ENCODE data around the gene ARID3A.

ARID3A gene

DNA sequence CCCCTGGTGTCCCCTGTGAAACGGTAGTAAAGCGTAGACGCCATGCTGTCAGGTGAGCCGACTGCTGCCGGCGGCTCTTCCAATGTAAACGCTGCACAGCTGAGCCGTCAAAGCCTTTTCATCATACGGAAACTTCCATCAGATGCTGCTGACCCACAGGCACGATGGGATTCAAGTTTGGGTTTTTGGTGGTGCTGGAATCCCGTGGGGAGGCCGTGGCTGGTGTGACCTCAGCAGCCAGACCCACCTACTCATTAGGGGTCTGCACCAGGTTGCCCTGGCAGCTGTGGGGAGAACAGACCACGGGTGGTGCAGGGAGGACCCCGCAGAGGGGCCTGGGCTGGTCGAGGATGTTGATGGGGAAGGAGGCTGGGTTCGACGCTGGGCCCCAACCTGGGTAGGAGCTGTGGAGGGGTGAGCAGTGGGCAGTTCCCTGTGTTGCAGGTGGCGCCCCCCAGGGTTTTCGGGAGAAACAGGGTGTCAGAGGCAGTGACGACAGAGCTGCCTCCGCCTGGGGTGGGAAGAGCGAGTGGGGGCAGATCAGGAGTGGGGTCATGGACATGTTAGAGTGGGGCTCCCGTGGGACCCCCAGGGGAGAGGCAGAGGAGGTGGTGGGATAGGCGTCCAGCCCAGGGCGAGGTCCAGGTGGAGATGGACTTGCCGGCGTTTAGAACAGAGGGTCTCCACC, 81.0 kb downstream of the ARID3A start:
- H3K4me3 ChIP-seq (ENCODE audit: insufficient read depth, low read length, poor library complexity, severe bottlenecking): no peak overlapping the region
- TF ChIP-seq EZH2phosphoT487 (conservative IDR thresholded peaks at IDR 0.05; ENCODE audit: low read length) (no peak), CTCF (IDR thresholded peaks at IDR 0.05; ENCODE audit: insufficient read depth, low read length, poor library complexity, severe bottlenecking) (no peak)
- H3K9me3 ChIP-seq (ENCODE audit: insufficient read depth, low read length): no peaks in the 10 kb centered on the region
- H3K79me2 ChIP-seq (ENCODE audit: insufficient read depth, low read length): no peaks in the 10 kb centered on the region
- H3F3A ChIP-seq (ENCODE audit: insufficient read depth): peaks cover 11% of the 10 kb centered on the region
- H2AFZ ChIP-seq (ENCODE audit: low read depth, low read length, severe bottlenecking): no peak overlapping the region
- H3K36me3 ChIP-seq (ENCODE audit: low read length): no peaks in the 10 kb centered on the region
- no peaks in the 10 kb centered on the region for H3K9me2 ChIP-seq (replicated peaks; ENCODE audit: insufficient read depth, low read length)
- no peak overlapping the region for H3K9ac ChIP-seq (ENCODE audit: low read length)
- no peak overlapping the region for H3K27ac ChIP-seq (ENCODE audit: low read depth, low read length)
- no peak overlapping the region for H3K4me2 ChIP-seq (ENCODE audit: low read depth, low read length, poor library complexity, severe bottlenecking)
- no peaks in the 10 kb centered on the region for H3K27me3 ChIP-seq (ENCODE audit: low read length)
- no peaks in the 10 kb centered on the region for H4K20me1 ChIP-seq (ENCODE audit: low read depth, low read length)

- no peak overlapping the region for H3K4me3 ChIP-seq (ENCODE audit: insufficient read depth, low read length, poor library complexity, severe bottlenecking)
- peaks cover 11% of the 10 kb centered on the region for H3F3A ChIP-seq (ENCODE audit: insufficient read depth)
- no peak overlapping the region for H3K9ac ChIP-seq (ENCODE audit: low read length)
- no peak overlapping the region for H3K4me2 ChIP-seq (ENCODE audit: low read depth, low read length, poor library complexity, severe bottlenecking)
- H3K36me3 ChIP-seq (ENCODE audit: low read length): no peaks in the 10 kb centered on the region
- no peak for TF ChIP-seq CTCF (IDR thresholded peaks at IDR 0.05; ENCODE audit: insufficient read depth, low read length, poor library complexity, severe bottlenecking)
- no peak for TF ChIP-seq EZH2phosphoT487 (conservative IDR thresholded peaks at IDR 0.05; ENCODE audit: low read length)
- H3K9me3 ChIP-seq (ENCODE audit: insufficient read depth, low read length): no peaks in the 10 kb centered on the region
- no peaks in the 10 kb centered on the region for H3K79me2 ChIP-seq (ENCODE audit: insufficient read depth, low read length)
- no peaks in the 10 kb centered on the region for H3K9me2 ChIP-seq (replicated peaks; ENCODE audit: insufficient read depth, low read length)
- no peak overlapping the region for H2AFZ ChIP-seq (ENCODE audit: low read depth, low read length, severe bottlenecking)
- H4K20me1 ChIP-seq (ENCODE audit: low read depth, low read length): no peaks in the 10 kb centered on the region
- H3K27me3 ChIP-seq (ENCODE audit: low read length): no peaks in the 10 kb centered on the region
- H3K27ac ChIP-seq (ENCODE audit: low read depth, low read length): no peak overlapping the region
Observed at GRCh38 chr19:1007399-1008251, 81.8 kb downstream of the ARID3A start.

GRCh38 chr19:1008268-1009040, 82.6 kb downstream of the ARID3A start:
- Histone ChIP-seq H3K9ac (ENCODE audit: low read length) (no peak overlapping the region), H3K79me2 (ENCODE audit: insufficient read depth, low read length) (no peaks in the 10 kb centered on the region; the same call in 1 of the 2 replicates), H3K27ac (ENCODE audit: low read depth, low read length) (no peak overlapping the region), H3K9me3 (ENCODE audit: insufficient read depth, low read length) (no peaks in the 10 kb centered on the region), H3K9me2 (replicated peaks; ENCODE audit: insufficient read depth, low read length) (no peaks in the 10 kb centered on the region), H3K36me3 (ENCODE audit: low read length) (no peaks in the 10 kb centered on the region), H2AFZ (ENCODE audit: low read depth, low read length, severe bottlenecking) (no peak overlapping the region), H3K4me3 (ENCODE audit: insufficient read depth, low read length, poor library complexity, severe bottlenecking) (no peak overlapping the region), H3K27me3 (ENCODE audit: low read length) (no peaks in the 10 kb centered on the region), H4K20me1 (ENCODE audit: low read depth, low read length) (no peaks in the 10 kb centered on the region), H3F3A (ENCODE audit: insufficient read depth) (peaks cover 11% of the 10 kb centered on the region), H3K4me2 (ENCODE audit: low read depth, low read length, poor library complexity, severe bottlenecking) (no peak overlapping the region)
- TF ChIP-seq EZH2phosphoT487 (conservative IDR thresholded peaks at IDR 0.05; ENCODE audit: low read length) (no peak), CTCF (IDR thresholded peaks at IDR 0.05; ENCODE audit: insufficient read depth, low read length, poor library complexity, severe bottlenecking) (no peak)
